Activated naive CD8-positive, alpha-beta T cell treated with anti-CD3 and anti-CD28 coated beads, Interleukin-2, amount 50 U/mL, for 24 hours (primary cell): Measurements from ENCODE around the gene PSMC3.

Source experiments
- ATAC-seq: fragments of 150-1000 bp; cut with Tn5 transposase; one replicate; pipeline ENCODE4 v1.10.0; 2021
- DNase-seq: peaks from one replicate; pipeline ENCODE4 v3.0.0; 2021
- H3K27ac Mint-ChIP-seq: one replicate; pipeline ENCODE4 v1.8.0; 2021; ENCODE audit warnings: mild to moderate bottlenecking, mixed read lengths
- H3K27me3 Mint-ChIP-seq: one replicate; pipeline ENCODE4 v1.8.0; 2021; ENCODE audit warnings: mixed read lengths
- H3K36me3 Mint-ChIP-seq: one replicate; pipeline ENCODE4 v1.8.0; 2021; ENCODE audit warnings: low read depth, mixed read lengths
- H3K4me1 Mint-ChIP-seq: one replicate; pipeline ENCODE4 v1.8.0; 2021; ENCODE audit warnings: mixed read lengths
- H3K4me3 Mint-ChIP-seq: one replicate; pipeline ENCODE4 v1.8.0; 2021; ENCODE audit warnings: mild to moderate bottlenecking, moderate library complexity, mixed read lengths
- H3K9me3 Mint-ChIP-seq: one replicate; pipeline ENCODE4 v1.8.0; 2021; ENCODE audit warnings: mixed read lengths

PSMC3 gene

GRCh38 chr11:47434011-47434786, 8.0 kb upstream of the PSMC3 start:
- Mint-ChIP-seq H3K36me3 (no peaks in the 10 kb centered on the region), H3K27ac (no peak overlapping the region), H3K27me3 (no peaks in the 10 kb centered on the region), H3K9me3 (no peaks in the 10 kb centered on the region), H3K4me3 (no peak overlapping the region), H3K4me1 (no peaks in the 10 kb centered on the region)
- DNase-seq (no peak), ATAC-seq (no peak)

- H3K4me3 Mint-ChIP-seq: no peak overlapping the region
- DNase-seq (no peak), ATAC-seq (no peak)
- H3K36me3 Mint-ChIP-seq: no peaks in the 10 kb centered on the region
- H3K9me3 Mint-ChIP-seq: no peaks in the 10 kb centered on the region
- no peak overlapping the region for H3K27ac Mint-ChIP-seq
- no peaks in the 10 kb centered on the region for H3K4me1 Mint-ChIP-seq
- no peaks in the 10 kb centered on the region for H3K27me3 Mint-ChIP-seq
These were observed 6.9 kb upstream of the PSMC3 start for GRCh38 chr11:47433157-47433556.

GRCh38 chr11:47431356-47432083, 5.3 kb upstream of the PSMC3 start:
- no peak for DNase-seq
- peaks cover 6% of the 10 kb centered on the region for H3K4me1 Mint-ChIP-seq
- H3K36me3 Mint-ChIP-seq: no peaks in the 10 kb centered on the region
- H3K9me3 Mint-ChIP-seq: no peaks in the 10 kb centered on the region
- no peak overlapping the region for H3K4me3 Mint-ChIP-seq
- no peak for ATAC-seq
- no peaks in the 10 kb centered on the region for H3K27me3 Mint-ChIP-seq
- H3K27ac Mint-ChIP-seq: no peak overlapping the region

GRCh38 chr11:47430524-47430923, 4.3 kb upstream of the PSMC3 start:
- Mint-ChIP-seq H3K27ac (no peak overlapping the region), H3K9me3 (no peaks in the 10 kb centered on the region), H3K4me1 (peaks cover 7% of the 10 kb centered on the region), H3K4me3 (no peak overlapping the region), H3K36me3 (peaks cover 7% of the 10 kb centered on the region), H3K27me3 (no peaks in the 10 kb centered on the region)
- ATAC-seq: no peak
- no peak for DNase-seq

- ATAC-seq (no peak), DNase-seq (no peak)
- H3K36me3 Mint-ChIP-seq: peaks cover 39% of the 10 kb centered on the region
- H3K27ac Mint-ChIP-seq: peak overlapping the region; percentile 99
- no peaks in the 10 kb centered on the region for H3K9me3 Mint-ChIP-seq
- H3K4me1 Mint-ChIP-seq: peaks cover 25% of the 10 kb centered on the region
- peak overlapping the region; percentile 99 for H3K4me3 Mint-ChIP-seq
- no peaks in the 10 kb centered on the region for H3K27me3 Mint-ChIP-seq
These were observed 628 bp downstream of the PSMC3 start for GRCh38 chr11:47425611-47426010.

GRCh38 chr11:47418454-47419259, 7.6 kb downstream of the PSMC3 start:
- ATAC-seq (no peak), DNase-seq (no peak)
- no peak overlapping the region for H3K4me3 Mint-ChIP-seq
- H3K27ac Mint-ChIP-seq: peak overlapping the region; percentile 39
- H3K36me3 Mint-ChIP-seq: peaks cover 40% of the 10 kb centered on the region
- peaks cover 1% of the 10 kb centered on the region for H3K4me1 Mint-ChIP-seq
- no peaks in the 10 kb centered on the region for H3K27me3 Mint-ChIP-seq
- no peaks in the 10 kb centered on the region for H3K9me3 Mint-ChIP-seq

- DNase-seq (no peak), ATAC-seq (no peak)
- no peak overlapping the region for H3K4me3 Mint-ChIP-seq
- H3K4me1 Mint-ChIP-seq: peaks cover 1% of the 10 kb centered on the region
- H3K9me3 Mint-ChIP-seq: no peaks in the 10 kb centered on the region
- peaks cover 37% of the 10 kb centered on the region for H3K36me3 Mint-ChIP-seq
- H3K27ac Mint-ChIP-seq: no peak overlapping the region
- H3K27me3 Mint-ChIP-seq: no peaks in the 10 kb centered on the region
These were observed 8.5 kb downstream of the PSMC3 start for GRCh38 chr11:47417712-47418111.

- H3K4me1 Mint-ChIP-seq: no peaks in the 10 kb centered on the region
- H3K36me3 Mint-ChIP-seq: peaks cover 29% of the 10 kb centered on the region
- H3K4me3 Mint-ChIP-seq: no peak overlapping the region
- H3K27me3 Mint-ChIP-seq: no peaks in the 10 kb centered on the region
- no peak for DNase-seq
- ATAC-seq: peak; percentile 3
- H3K27ac Mint-ChIP-seq: no peak overlapping the region
- no peaks in the 10 kb centered on the region for H3K9me3 Mint-ChIP-seq
These were observed 10.2 kb downstream of the PSMC3 start for GRCh38 chr11:47415949-47416472.

- Mint-ChIP-seq H3K4me1 (no peaks in the 10 kb centered on the region), H3K9me3 (no peaks in the 10 kb centered on the region), H3K36me3 (peaks cover 25% of the 10 kb centered on the region), H3K4me3 (no peak overlapping the region), H3K27me3 (no peaks in the 10 kb centered on the region), H3K27ac (no peak overlapping the region)
- DNase-seq: no peak
- no peak for ATAC-seq
These were observed 11.0 kb downstream of the PSMC3 start for GRCh38 chr11:47415091-47415854.

GRCh38 chr11:47414685-47415070, 11.6 kb downstream of the PSMC3 start:
- no peaks in the 10 kb centered on the region for H3K9me3 Mint-ChIP-seq
- DNase-seq: no peak
- peaks cover 2% of the 10 kb centered on the region for H3K4me1 Mint-ChIP-seq
- no peak for ATAC-seq
- no peak overlapping the region for H3K27ac Mint-ChIP-seq
- peaks cover 19% of the 10 kb centered on the region for H3K36me3 Mint-ChIP-seq
- no peaks in the 10 kb centered on the region for H3K27me3 Mint-ChIP-seq
- no peak overlapping the region for H3K4me3 Mint-ChIP-seq

- Mint-ChIP-seq H3K27me3 (no peaks in the 10 kb centered on the region), H3K4me1 (peaks cover 6% of the 10 kb centered on the region), H3K9me3 (no peaks in the 10 kb centered on the region), H3K4me3 (no peak overlapping the region), H3K36me3 (peaks cover 16% of the 10 kb centered on the region), H3K27ac (peak overlapping the region; percentile 47)
- DNase-seq (no peak), ATAC-seq (no peak)
These were observed 12.1 kb downstream of the PSMC3 start for GRCh38 chr11:47413908-47414684.

- peaks cover 8% of the 10 kb centered on the region for H3K4me1 Mint-ChIP-seq
These were observed 12.9 kb downstream of the PSMC3 start for GRCh38 chr11:47413351-47413750.

GRCh38 chr11:47411884-47412746, 14.1 kb downstream of the PSMC3 start:
- DNase-seq (peak; percentile 73), ATAC-seq (no peak)
- no peak overlapping the region for H3K27ac Mint-ChIP-seq
- H3K4me3 Mint-ChIP-seq: no peak overlapping the region
- H3K27me3 Mint-ChIP-seq: no peaks in the 10 kb centered on the region
- H3K4me1 Mint-ChIP-seq: peaks cover 16% of the 10 kb centered on the region
- H3K36me3 Mint-ChIP-seq: peaks cover 4% of the 10 kb centered on the region
- no peaks in the 10 kb centered on the region for H3K9me3 Mint-ChIP-seq

More at GRCh38 chr11:47413351-47413750, 12.9 kb downstream of the PSMC3 start:
- Mint-ChIP-seq H3K36me3 (peaks cover 9% of the 10 kb centered on the region), H3K27me3 (no peaks in the 10 kb centered on the region), H3K9me3 (no peaks in the 10 kb centered on the region), H3K4me3 (no peak overlapping the region), H3K27ac (no peak overlapping the region)
- DNase-seq: no peak
- ATAC-seq: no peak
